Progenitor cell of endocrine pancreas (in vitro differentiated cells): ENCODE data around the gene ATP1B2. TPM values are rescaled to one million over a fixed set of nuclear protein-coding genes. Genes with fewer than 3 reads are reported as not detected.

Experiments used
- DNase-seq: peaks from one replicate; pipeline ENCODE4 v3.0.0; 2021; ENCODE audit warnings: low spot score; ENCODE audit not compliant: unreplicated experiment
- H3K27ac Mint-ChIP-seq: 2 replicates; pipeline ENCODE4 v1.8.0; 2021; ENCODE audit warnings: mild to moderate bottlenecking, moderate library complexity, mixed read lengths
- H3K27me3 Mint-ChIP-seq: 2 replicates; pipeline ENCODE4 v1.8.0; 2021; ENCODE audit warnings: mixed read lengths
- H3K36me3 Mint-ChIP-seq: 2 replicates; pipeline ENCODE4 v1.8.0; 2022; ENCODE audit warnings: mixed read lengths; ENCODE audit not compliant: insufficient read depth
- H3K4me1 Mint-ChIP-seq: 2 replicates; pipeline ENCODE4 v1.8.0; 2021; ENCODE audit warnings: low read depth, mixed read lengths
- H3K4me3 Mint-ChIP-seq: 2 replicates; pipeline ENCODE4 v1.8.0; 2021; ENCODE audit warnings: low read depth, mild to moderate bottlenecking, moderate library complexity, mixed read lengths
- H3K9me3 Mint-ChIP-seq: 2 replicates; pipeline ENCODE4 v1.8.0; 2021; ENCODE audit warnings: low read depth, mixed read lengths
- total RNA-seq: library from RNA; stranded (reverse); gene quantifications from 2 replicates; pipeline ENCODE4 v1.2.1, GENCODE V29; 2021
- TF ChIP-seq, protein P1 (sequence below): fragments of 200-600 bp; sonication (generic); IDR thresholded peaks from one replicate; pipeline ENCODE4 v1.5.0; 2021; ENCODE audit warnings: antibody characterized with exemption, mild to moderate bottlenecking; ENCODE audit not compliant: unreplicated experiment

The ATP1B2 gene
- total RNA-seq, 1 donor from 2014 or later = 2.1 TPM

DNA sequence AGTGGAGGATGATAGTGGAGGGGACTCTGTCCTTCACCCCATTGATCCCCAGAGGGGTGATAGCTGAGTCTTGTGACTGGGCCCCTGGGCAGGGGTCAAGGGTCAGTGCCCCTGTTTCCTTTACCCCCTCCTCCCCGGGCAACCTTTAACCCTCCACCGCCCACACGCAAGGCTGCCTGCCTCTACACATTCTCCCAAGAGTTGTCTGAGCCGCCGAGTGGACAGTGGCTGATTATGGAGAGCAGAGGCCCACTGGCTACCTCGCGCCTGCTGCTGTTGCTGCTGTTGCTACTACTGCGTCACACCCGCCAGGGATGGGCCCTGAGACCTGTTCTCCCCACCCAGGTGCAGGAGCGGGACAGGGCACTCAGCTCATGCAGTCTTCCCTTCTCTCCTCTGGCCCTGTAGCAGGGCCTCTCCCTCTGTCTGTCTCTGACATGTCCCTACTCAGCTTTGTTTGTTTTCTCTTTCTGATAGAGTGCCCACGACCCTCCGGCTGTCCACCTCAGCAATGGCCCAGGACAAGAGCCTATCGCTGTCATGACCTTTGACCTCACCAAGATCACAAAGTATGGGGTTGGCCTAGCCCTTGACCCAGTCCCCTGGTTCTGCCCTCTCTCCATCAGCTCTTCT lies 20.7 kb upstream of the ATP1B2 start, which contains the start of gene SHBG:
Gene SHBG (plus strand): TSS at position 197 of the 633 bp plus-strand sequence. CDS start 38 bp downstream, at position 235.
- TF ChIP-seq, protein P1, sequence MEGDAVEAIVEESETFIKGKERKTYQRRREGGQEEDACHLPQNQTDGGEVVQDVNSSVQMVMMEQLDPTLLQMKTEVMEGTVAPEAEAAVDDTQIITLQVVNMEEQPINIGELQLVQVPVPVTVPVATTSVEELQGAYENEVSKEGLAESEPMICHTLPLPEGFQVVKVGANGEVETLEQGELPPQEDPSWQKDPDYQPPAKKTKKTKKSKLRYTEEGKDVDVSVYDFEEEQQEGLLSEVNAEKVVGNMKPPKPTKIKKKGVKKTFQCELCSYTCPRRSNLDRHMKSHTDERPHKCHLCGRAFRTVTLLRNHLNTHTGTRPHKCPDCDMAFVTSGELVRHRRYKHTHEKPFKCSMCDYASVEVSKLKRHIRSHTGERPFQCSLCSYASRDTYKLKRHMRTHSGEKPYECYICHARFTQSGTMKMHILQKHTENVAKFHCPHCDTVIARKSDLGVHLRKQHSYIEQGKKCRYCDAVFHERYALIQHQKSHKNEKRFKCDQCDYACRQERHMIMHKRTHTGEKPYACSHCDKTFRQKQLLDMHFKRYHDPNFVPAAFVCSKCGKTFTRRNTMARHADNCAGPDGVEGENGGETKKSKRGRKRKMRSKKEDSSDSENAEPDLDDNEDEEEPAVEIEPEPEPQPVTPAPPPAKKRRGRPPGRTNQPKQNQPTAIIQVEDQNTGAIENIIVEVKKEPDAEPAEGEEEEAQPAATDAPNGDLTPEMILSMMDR = no peak

DNA sequence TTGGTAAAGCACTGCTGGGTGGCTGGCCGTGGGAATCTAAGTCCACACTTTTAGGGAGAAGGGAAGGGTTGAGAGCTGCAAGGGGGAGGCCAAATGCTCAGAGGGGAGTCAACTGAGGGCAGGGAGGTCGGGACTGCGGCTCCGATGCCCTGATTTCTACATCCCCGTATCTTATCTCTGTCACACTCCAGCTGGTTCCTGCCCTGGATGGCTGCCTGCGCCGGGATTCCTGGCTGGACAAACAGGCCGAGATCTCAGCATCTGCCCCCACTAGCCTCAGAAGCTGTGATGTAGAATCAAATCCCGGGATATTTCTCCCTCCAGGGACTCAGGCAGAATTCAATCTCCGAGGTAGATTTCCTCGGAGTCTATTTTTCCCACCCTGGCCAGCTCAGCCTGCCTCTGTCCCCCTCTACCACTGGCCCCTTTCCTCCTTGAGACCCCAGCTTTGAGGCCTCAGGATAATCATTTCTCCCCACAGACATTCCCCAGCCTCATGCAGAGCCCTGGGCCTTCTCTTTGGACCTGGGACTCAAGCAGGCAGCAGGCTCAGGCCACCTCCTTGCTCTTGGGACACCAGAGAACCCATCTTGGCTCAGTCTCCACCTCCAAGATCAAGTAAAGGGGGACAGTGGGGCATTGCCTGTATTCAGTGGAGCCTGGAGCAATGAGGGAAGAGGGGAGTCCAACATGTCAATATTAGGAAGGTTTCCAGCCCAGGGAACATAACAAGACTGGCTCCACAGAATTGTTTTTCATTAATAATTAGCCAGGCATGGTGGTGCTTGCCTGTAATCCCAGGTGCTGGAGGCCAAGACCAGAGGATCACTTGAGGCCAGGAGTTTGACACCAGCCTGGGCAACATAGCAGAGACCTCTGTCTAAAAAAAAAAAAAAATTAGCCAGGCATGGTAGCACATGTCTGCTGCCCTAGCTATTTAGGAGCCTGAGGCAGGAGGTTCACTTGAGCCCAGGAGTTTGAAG lies 19.0 kb upstream of the ATP1B2 start:
- no peak for DNase-seq
- Mint-ChIP-seq H3K4me3 (no peak overlapping the region), H3K9me3 (no peaks in the 10 kb centered on the region), H3K4me1 (peaks cover 16% of the 10 kb centered on the region), H3K36me3 (no peaks in the 10 kb centered on the region), H3K27ac (peak overlapping the region; percentile 20), H3K27me3 (no peaks in the 10 kb centered on the region)
- TF ChIP-seq, protein P1 = no peak

More for the DNA sequence above, 20.7 kb upstream of the ATP1B2 start, which contains the start of gene SHBG:
- Mint-ChIP-seq H3K36me3 (peaks cover 3% of the 10 kb centered on the region), H3K4me3 (no peak within 1 kb of the TSS), H3K27ac (peak within 1 kb of the TSS; percentile 83), H3K9me3 (no peaks in the 10 kb centered on the region), H3K27me3 (no peaks in the 10 kb centered on the region), H3K4me1 (peaks cover 20% of the 10 kb centered on the region)
- DNase-seq = no peak

DNA sequence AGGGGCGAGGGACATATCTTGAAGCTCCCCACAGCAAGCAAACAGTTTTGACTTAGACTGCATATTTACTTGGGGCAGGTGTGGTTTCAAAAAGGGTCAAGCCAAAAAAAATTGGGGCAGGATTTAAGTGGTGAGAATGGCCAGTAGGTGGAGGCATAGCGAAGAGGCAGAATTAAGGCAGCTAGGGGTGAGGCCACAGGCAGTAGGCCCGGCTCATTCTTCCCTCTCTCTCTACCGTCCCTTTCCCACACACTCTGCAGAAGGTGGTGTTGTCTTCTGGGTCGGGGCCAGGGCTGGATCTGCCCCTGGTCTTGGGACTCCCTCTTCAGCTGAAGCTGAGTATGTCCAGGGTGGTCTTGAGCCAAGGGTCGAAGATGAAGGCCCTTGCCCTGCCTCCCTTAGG lies 18.2 kb upstream of the ATP1B2 start:
- no peaks in the 10 kb centered on the region for H3K9me3 Mint-ChIP-seq
- DNase-seq = no peak
- no peak overlapping the region for H3K27ac Mint-ChIP-seq
- no peak overlapping the region for H3K4me3 Mint-ChIP-seq
- H3K27me3 Mint-ChIP-seq = no peaks in the 10 kb centered on the region
- peaks cover 13% of the 10 kb centered on the region for H3K4me1 Mint-ChIP-seq
- TF ChIP-seq, protein P1 = peak; percentile 48
- H3K36me3 Mint-ChIP-seq = no peaks in the 10 kb centered on the region

DNA sequence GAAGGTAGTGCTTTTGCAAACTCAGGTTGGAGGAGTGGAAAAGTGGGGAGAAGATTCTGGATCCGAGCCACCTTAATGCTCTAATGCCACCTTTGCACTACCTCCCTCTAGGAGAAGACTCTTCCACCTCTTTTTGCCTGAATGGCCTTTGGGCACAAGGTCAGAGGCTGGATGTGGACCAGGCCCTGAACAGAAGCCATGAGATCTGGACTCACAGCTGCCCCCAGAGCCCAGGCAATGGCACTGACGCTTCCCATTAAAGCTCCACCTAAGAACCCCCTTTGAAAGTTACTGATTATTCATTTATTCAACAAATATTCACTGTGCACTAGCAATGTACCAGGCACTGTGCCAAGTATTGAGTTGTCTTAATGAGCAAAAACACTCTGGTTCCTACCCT lies 17.6 kb upstream of the ATP1B2 start:
- H3K9me3 Mint-ChIP-seq = no peaks in the 10 kb centered on the region
- no peak overlapping the region for H3K4me3 Mint-ChIP-seq
- H3K4me1 Mint-ChIP-seq = peaks cover 13% of the 10 kb centered on the region
- no peak for DNase-seq
- no peaks in the 10 kb centered on the region for H3K36me3 Mint-ChIP-seq
- H3K27ac Mint-ChIP-seq = no peak overlapping the region
- no peaks in the 10 kb centered on the region for H3K27me3 Mint-ChIP-seq
- TF ChIP-seq, protein P1 = no peak

DNA sequence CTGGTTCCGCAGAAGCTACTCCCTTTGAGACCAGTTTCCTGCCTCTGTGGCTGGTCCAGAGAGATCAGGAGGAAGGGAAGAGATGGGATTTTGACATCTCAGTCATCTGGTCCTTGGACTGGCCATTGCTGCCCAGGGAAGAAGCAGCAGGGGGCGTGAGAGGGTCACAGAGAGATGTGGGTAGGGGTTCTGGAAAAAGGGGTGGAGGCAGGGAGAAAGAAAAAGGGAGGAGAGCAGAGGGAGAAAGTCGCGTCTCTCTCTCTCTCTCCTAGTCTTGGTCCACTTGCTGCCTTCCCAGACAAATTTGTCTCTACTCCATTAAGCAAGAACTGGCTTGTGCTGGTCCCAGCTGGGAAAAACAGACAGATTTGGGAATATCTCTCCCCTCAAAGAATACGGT lies 16.3 kb upstream of the ATP1B2 start:
- Mint-ChIP-seq H3K36me3 (no peaks in the 10 kb centered on the region), H3K4me1 (peaks cover 13% of the 10 kb centered on the region), H3K27ac (no peak overlapping the region), H3K4me3 (no peak overlapping the region), H3K9me3 (no peaks in the 10 kb centered on the region), H3K27me3 (no peaks in the 10 kb centered on the region)
- DNase-seq = peak; percentile 45
- TF ChIP-seq, protein P1 = peak; percentile 62
